GM18907 (cell line): ENCODE data around the gene TPSAB1.

ENCODE experiments used
- ATAC-seq: cut with Tn5 transposase; IDR thresholded peaks from one replicate; pipeline ENCODE4 v1.9.1; 2021; ENCODE audit warnings: mild to moderate bottlenecking, moderate library complexity; ENCODE audit not compliant: unreplicated experiment

Gene TPSAB1

GRCh38 chr16:1283296-1283695 is 42.8 kb downstream of the TPSAB1 start:
- ATAC-seq, result no peak

GRCh38 chr16:1283996-1284616 is 43.6 kb downstream of the TPSAB1 start:
- no peak for ATAC-seq

- ATAC-seq, result no peak
Measured at GRCh38 chr16:1285669-1286512, 45.4 kb downstream of the TPSAB1 start.

GRCh38 chr16:1286513-1287094 is 46.1 kb downstream of the TPSAB1 start:
- no peak for ATAC-seq

- ATAC-seq, result no peak
Measured at GRCh38 chr16:1287982-1288670, 47.6 kb downstream of the TPSAB1 start.

- no peak for ATAC-seq
Measured at GRCh38 chr16:1288813-1289476, 48.4 kb downstream of the TPSAB1 start.

- no peak for ATAC-seq
Measured at GRCh38 chr16:1289477-1289866, 49.0 kb downstream of the TPSAB1 start.

- ATAC-seq, result no peak
Measured at GRCh38 chr16:1290063-1290501, 49.6 kb downstream of the TPSAB1 start.

- no peak for ATAC-seq
Measured at GRCh38 chr16:1290860-1291575, 50.5 kb downstream of the TPSAB1 start.

GRCh38 chr16:1291576-1291974 is 51.1 kb downstream of the TPSAB1 start:
- ATAC-seq, result no peak
